ENCODE data around the gene SSX2IP.
"Not testable (repeated sequence)": the region's sequence is repeated elsewhere in the genome, so short reads cannot be mapped to it uniquely, and the experiment has no call there.

SSX2IP gene

DNA sequence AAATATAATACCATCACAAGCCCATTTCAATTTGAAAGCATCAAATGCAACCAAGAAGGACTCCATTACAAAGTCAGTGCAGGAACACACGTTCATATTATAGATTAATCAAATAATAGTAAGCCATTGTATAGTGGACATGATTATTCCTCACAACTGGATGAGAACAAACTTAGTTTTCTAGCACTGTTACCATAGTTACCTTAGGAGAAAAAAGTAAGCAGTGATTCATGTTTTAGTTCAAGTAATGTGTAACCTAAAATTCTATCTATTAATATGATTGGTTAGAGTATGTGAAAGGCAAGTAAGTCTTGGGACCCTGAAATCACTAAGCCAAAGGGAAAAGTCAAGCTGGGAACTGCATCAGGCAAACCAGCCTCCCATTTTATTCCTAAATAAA lies 15.2 kb downstream of the SSX2IP start:
- no peak for DNase-seq

DNA sequence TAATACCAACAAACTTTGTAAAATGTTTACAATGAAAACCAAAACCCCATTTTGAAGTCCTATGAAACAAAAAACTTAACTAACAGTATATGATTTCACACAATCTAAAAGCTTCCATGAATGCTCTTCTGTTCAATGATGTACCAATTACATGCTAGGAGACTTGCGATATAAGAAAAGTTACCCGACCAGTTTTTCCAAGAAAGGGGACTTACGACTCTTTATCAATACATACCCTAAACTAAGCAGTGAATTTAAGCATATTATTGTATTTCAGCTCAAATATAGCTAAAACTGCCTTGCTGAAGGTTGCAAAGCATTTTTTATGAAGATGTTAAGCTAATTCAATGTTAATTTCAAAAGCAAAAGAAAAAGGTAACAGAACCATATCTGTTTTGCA lies 15.6 kb downstream of the SSX2IP start:
- no peak for DNase-seq

DNA sequence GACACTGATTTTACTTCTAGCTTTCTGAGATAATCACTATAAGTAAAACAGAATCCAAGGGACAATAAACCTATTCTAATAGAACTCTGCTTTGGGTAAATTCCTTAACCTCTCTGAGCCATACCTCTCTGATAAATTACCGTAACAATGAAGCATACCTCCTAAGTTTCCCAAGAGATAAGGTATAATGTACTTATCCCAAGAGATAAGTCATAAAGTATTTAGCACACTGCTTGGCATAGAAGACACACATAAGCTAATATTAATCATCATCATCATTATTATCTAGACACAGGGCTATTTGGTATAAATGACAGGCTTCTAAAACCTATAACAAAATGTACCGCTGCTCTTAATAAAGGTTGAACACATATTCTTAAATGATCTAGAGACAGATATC lies 16.2 kb downstream of the SSX2IP start:
- DNase-seq, result no peak

DNA sequence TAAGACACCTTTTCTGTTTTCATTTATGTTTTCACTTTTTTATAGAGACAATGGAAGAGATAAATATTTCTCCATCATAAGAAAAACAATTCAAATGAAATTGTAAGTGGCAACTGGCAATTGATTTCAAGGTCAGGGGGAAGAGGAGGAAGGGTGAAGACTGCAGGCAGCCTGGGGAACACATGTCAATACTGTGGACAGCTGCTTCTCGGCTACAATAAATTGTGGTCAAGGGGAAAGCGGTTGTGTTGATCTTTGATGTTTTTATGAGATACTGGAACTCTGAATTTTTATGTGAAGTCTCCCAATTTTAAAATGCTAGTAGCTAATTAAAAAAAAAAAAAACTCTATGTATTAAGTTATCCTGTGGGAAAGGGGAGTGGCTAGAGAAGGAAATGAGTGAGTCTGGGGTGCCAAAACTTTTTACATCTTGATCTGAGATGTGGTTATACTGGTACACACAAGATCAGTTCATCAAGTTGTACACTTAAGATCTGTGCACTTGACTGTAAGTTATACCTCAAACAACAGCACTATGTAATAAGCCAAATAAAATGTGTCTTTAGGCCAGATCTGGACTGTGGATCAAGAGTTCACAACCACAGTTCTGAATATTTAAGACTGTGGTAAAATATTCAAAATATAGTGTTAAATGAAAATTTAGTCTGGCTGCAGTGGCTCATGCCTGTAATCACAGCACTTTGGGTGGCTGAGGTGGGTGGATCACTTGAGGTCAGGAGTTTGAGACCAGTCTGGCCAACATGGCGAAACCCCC lies 18.0 kb downstream of the SSX2IP start:
- no peak for DNase-seq

GRCh38 chr1:84669831-84670230 lies 20.4 kb downstream of the SSX2IP start:
- DNase-seq, result no peak

GRCh38 chr1:84668185-84668584 lies 22.1 kb downstream of the SSX2IP start:
- no peak for DNase-seq

DNA sequence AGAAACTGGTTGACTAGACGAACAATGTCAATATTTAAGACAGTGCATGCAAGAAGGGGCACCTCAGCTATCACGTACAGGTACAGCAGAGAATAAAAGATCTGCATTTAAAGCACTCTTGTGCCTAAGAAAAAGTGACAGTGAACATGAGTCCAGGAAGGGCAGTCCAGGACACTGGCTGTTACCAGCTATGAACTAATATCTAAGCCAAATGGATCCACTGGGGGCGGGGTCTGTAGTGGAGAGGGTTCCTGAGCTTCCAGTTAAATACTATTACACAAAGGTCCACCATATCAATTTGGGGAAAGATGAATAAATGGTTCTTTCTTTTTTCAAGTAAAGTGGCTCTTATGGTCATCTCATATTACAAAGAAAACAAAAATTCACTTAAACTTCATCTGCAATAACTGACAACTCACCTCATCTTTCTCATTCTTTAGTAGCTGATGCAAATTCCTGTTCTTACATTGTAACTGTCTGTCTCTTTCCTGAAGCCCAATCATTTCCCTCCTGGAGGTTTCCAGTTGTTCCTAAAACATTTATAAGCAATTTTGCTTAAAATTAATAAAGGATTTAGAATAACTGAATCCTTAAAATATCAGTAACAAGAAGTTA lies 24.5 kb downstream of the SSX2IP start:
- DNase-seq, result no peak

DNA sequence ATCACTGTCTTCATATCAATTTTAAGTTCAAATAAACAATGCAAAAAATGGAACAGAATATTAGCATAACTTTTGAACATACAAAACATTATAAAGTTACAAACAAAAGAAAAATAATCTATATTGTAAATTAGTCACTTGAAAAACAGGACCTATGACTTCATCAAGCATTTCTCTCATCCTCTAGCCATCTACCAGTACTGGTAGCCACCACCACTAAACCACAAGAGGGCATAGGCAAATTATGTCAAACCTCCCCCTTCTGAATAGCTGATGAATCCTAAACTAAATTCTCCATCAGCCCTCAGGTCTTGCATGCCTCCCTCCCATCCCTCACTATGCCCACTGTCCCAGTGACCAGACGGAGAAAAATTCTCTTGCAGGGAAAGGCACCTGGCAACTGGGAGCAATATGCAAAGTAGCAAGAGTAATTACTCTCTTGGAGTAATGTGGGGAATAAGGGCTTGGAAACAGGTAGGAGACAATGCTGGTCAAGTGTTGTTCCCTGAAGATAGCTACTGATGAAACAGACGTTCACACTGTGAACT lies 37.1 kb downstream of the SSX2IP start:
- DNase-seq, result no peak

- no peak for DNase-seq
These were observed 45.8 kb downstream of the SSX2IP start for GRCh38 chr1:84644472-84644871.

GRCh38 chr1:84643183-84643582 lies 47.1 kb downstream of the SSX2IP start:
- no peak for DNase-seq

- no peak for DNase-seq
These were observed 47.5 kb downstream of the SSX2IP start for GRCh38 chr1:84642774-84643173.

DNA sequence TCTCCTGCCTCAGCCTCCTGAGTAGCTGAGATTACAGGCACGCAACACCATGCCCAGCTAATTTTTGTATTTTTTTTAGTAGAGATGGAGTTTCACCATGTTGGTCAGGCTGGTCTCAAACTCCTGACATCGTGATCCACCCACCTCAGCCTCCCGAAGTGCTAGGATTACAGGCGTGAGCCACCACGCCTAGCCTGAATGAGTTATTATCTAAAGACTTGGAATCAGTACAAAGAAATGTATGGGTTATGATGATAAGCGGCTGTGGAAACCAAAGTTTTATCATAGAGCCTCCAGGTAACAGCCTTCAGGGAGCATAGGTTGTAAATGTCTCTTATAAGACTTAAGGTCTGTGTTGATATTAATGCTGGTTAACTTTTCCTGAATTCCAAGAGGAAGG lies 50.5 kb downstream of the SSX2IP start:
- DNase-seq, result not testable (repeated sequence)

DNA sequence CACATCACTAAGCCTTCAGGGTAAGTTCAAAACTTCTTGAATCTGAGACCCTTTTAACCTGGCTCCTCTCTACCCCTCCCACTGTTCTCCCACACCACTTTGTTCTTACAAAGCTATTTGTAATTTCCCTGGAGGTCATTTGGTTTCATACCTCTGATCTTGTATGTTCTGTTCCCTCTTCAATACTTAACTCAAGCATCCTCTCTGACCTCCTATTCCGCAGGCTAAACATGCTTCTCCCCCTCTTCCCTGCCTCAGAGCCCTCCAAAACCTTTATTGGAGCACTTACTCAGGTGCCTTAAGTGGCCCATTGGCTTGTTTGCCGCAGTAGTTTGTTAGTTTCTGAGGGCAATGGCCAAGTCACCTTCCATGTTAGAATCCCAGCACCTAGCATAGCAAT lies 54.8 kb downstream of the SSX2IP start:
- DNase-seq, result no peak

DNA sequence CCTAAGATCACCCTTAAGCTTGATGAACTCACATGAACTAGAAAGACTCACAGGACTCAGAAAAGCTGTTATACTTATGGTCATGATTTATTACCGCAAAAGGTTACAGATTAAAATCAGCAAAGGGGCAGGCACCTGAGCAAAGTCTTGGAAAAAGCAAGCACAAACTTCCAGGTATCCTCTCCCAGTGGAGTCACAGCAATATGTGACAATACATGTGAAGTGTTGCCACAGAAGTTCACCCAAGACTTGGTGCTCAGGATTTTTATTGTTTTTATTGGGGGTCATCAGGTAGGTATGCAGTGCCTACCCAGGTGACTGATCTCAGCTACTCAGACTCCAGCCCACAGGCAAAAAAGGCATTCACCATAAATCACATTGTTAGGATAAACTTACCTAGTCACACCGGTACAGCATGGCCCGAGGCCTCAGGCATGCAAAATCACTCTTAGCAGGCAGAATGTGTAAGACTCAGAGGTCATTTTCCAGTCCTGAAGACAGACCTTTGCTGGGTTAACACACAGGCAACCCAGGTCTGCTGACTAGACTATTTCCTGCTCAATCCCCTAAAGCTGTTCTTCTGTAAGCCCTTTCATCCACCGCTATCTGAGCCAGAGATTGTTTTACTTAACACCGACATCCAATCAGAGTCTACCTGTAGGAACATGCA lies 55.6 kb downstream of the SSX2IP start:
- no peak for DNase-seq

DNA sequence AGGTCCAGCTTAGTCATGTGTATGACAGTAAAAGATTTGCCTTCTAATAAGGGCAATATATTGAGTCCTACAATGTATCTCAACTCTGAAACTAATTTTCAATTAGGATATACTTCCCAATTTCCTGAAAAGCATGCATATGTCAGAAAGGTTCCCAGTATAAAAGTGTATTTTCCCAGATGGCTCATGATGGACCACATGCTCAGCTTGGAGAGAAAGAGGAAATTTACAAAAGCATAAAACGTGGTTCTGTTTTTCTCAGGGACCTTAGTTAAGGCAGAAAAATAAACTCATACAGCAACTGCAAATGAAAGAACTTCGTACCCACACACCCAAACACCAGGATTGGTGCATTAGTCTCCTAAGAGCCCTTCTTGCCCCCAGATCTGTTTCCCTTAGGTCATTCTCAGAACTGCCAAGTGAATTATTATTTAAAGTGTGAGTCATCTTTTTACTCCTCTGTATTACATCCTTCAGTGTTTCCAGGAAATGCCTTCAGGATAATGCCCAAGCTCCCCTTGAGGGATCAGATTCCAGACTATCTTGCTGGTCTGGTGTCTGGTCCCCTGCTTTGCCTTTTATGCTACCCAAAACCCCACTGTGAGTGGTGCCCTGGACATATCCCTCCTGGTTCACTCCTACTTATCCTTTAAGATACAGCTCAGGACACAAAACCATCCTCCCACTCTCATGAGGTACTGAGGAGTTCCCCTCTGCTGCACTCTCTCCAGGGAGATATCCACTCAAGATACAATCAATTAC lies 57.4 kb downstream of the SSX2IP start:
- no peak for DNase-seq

DNA sequence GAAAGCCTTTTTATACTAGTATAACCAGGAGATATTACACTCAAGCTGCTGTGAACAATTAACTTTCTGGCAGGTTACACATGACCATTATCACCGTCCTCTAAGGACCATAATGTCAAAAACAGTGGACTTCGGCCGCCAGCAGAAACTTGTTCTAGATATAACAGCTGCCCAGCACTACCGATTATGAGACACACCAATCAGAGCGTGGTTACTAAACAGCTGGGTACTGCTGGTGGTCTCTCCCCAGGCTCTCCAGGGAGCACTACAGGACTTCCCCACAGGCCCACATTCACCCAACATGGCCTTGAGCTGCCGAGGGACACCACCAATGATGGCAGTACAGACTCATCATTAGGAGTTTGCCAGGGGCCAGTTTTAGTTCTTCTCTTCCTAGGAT lies 58.1 kb downstream of the SSX2IP start:
- DNase-seq, result no peak

DNA sequence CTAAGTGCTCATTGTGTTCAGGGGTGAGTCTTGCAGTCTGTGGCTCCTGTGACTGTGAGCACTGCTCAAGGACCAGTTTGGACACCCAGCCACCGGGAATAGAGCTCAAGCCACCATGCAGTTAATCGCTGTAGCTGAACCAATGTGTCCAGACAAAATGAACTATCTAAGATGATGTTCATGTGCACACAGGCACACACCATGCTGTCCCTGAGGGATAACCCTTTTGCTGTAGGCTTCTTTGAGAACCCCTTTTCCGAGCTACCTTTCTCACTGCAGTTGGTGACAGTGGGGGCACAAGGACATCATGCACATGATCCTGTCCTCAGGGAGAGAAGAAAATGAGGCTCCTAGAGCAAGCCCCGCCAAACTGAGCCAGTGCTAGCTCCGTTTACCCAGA lies 65.4 kb downstream of the SSX2IP start:
- no peak for DNase-seq

GRCh38 chr1:84621553-84621952 lies 68.7 kb downstream of the SSX2IP start:
- no peak for DNase-seq

DNA sequence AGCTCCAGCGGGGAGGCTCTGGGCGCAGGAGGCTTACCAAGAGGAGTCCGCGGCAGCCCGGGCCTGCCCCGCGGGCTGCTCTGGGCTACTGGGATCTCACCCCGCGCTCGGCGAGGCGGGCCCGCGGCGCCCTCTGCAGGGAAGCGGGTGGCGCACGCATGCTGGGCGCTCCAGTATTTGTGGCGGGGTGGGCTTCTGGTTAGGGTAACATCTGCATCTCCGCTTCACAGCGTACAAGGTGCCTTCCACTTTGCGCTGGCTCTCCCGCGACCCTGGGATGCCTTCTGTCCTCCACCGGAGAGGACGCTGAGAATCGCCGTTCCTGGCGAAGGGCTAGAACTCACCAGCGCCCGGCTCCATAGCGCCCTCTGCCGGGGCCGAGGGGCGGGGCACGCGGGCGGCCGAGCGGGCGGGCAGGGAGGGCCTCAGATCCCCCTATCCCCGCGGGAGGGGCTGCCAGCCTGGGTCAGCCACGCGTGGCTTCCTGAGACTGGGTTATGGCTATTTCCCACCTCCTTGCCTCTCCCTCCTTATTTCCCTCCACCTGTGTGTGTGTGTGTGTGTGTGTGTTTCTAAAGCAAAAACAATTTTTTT lies 69.4 kb downstream of the SSX2IP start:
- DNase-seq, result peak; percentile 57

- no peak for DNase-seq
These were observed 70.7 kb downstream of the SSX2IP start for GRCh38 chr1:84619383-84620102.

DNA sequence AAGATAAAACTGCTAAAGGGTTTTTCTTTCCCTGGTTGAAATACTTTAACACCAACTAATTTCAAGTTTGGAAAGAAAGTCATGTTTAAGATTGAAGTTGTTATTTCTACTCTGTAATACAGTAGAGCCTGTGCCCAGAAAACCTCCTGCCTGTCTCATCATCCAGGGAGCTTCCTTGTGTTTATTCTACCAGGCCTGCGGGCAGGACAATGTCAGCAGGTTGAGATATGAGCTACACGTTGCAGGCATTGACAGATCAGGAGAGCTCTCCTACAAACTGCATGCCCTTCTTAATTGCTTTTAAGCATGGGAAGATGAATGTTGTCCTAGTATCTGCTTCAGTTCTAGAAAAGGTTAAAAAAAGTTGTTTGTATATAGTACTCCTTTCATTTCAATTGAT lies 72.9 kb downstream of the SSX2IP start:
- no peak for DNase-seq

DNA sequence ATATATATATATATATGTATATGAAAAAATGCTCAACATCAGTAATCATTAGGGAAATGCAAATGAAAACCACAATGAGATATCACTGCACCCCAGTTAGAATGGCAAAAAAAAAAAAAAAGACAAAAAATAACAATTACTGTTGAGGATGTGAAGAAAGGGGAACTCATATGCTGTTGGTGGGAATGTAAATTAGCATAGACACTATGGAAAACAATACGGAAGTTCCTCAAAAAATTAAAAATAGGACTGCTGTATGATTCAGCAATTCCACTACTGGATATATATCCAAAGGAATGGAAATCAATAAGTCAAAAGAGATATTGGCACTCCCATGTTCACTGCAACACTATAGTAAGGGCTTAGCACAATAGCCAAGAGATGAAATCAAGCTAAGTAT lies 74.5 kb downstream of the SSX2IP start:
- no peak for DNase-seq

Measured in GOT3 (cell line).